Measurements from ENCODE around the gene SSBP2.
"Not testable (repeated sequence)": the region's sequence is repeated elsewhere in the genome, so short reads cannot be mapped to it uniquely, and the experiment has no call there.

SSBP2 gene

GRCh38 chr5:81726297-81726696 lies 24.6 kb downstream of the SSBP2 start:
- no peak for DNase-seq

- no peak for DNase-seq
Observed at GRCh38 chr5:81724571-81724970, 26.3 kb downstream of the SSBP2 start.

GRCh38 chr5:81724108-81724507 lies 26.8 kb downstream of the SSBP2 start:
- DNase-seq: no peak

GRCh38 chr5:81721049-81721448 lies 29.8 kb downstream of the SSBP2 start:
- DNase-seq: no peak

GRCh38 chr5:81719743-81720345 lies 31.1 kb downstream of the SSBP2 start:
- no peak for DNase-seq

- DNase-seq: peak; percentile 24
Observed at GRCh38 chr5:81718300-81718699, 32.6 kb downstream of the SSBP2 start.

GRCh38 chr5:81717860-81718259 lies 33.0 kb downstream of the SSBP2 start:
- DNase-seq: no peak

GRCh38 chr5:81717226-81717625 lies 33.7 kb downstream of the SSBP2 start:
- no peak for DNase-seq

GRCh38 chr5:81714076-81714475 lies 36.8 kb downstream of the SSBP2 start:
- DNase-seq: not testable (repeated sequence)

GRCh38 chr5:81708889-81709288 lies 42.0 kb downstream of the SSBP2 start:
- no peak for DNase-seq

GRCh38 chr5:81703840-81704239 lies 47.1 kb downstream of the SSBP2 start:
- no peak for DNase-seq

- no peak for DNase-seq
Observed at GRCh38 chr5:81700166-81700565, 50.7 kb downstream of the SSBP2 start.

- DNase-seq: no peak
Observed at GRCh38 chr5:81698813-81699212, 52.1 kb downstream of the SSBP2 start.

- DNase-seq: no peak
Observed at GRCh38 chr5:81696418-81697397, 54.2 kb downstream of the SSBP2 start.

- no peak for DNase-seq
Observed at GRCh38 chr5:81694726-81695125, 56.2 kb downstream of the SSBP2 start.

- DNase-seq: no peak
Observed at GRCh38 chr5:81688215-81688614, 62.7 kb downstream of the SSBP2 start.

GRCh38 chr5:81687292-81687691 lies 63.6 kb downstream of the SSBP2 start:
- no peak for DNase-seq

- DNase-seq: no peak
Observed at GRCh38 chr5:81685471-81685870, 65.4 kb downstream of the SSBP2 start.

GRCh38 chr5:81679885-81680284 lies 71.0 kb downstream of the SSBP2 start:
- no peak for DNase-seq

GRCh38 chr5:81675420-81675819 lies 75.5 kb downstream of the SSBP2 start:
- DNase-seq: no peak

- no peak for DNase-seq
Observed at GRCh38 chr5:81665795-81666194, 85.1 kb downstream of the SSBP2 start.

- DNase-seq: not testable (repeated sequence)
Observed at GRCh38 chr5:81660624-81661023, 90.3 kb downstream of the SSBP2 start.

- no peak for DNase-seq
Observed at GRCh38 chr5:81657386-81657785, 93.5 kb downstream of the SSBP2 start.

- DNase-seq: no peak
Observed at GRCh38 chr5:81656783-81657182, 94.1 kb downstream of the SSBP2 start.
